Erythroblast (primary cell): Measurements from ENCODE around the gene CPM.

Source experiments
- GATA1 ChIP-seq: IDR thresholded peaks from 2 replicates; pipeline ENCODE4 v1.6.1; 2011; ENCODE audit warnings: low read depth, mild to moderate bottlenecking, control low read depth, low read length, moderate library complexity
- POLR2A ChIP-seq: IDR thresholded peaks from 2 replicates; pipeline ENCODE4 v1.6.1; 2011; ENCODE audit warnings: mild to moderate bottlenecking, low read length

- no peak for TF ChIP-seq POLR2A
- no peak for TF ChIP-seq GATA1
Measured at GRCh38 chr12:68868043-68868790, 64.8 kb downstream of the CPM start.
